Measurements from ENCODE around the gene CCSER1. TPM values are rescaled to one million over a fixed set of nuclear protein-coding genes. Genes with fewer than 3 reads are reported as not detected.

Gene CCSER1
- polyA plus RNA-seq, 1 donor from 2014 or later = 20.8 TPM

GRCh38 chr4:90922174-90922573, 795.0 kb downstream of the CCSER1 start:
- Histone ChIP-seq H3K36me3 (ENCODE audit: insufficient read depth, low read length) (no peaks in the 10 kb centered on the region), H3K79me2 (replicated peaks; ENCODE audit: insufficient read depth, low read length) (no peaks in the 10 kb centered on the region), H2AFZ (ENCODE audit: low read depth, low read length) (no peak overlapping the region), H3K9ac (ENCODE audit: low read length) (no peak overlapping the region), H4K20me1 (ENCODE audit: insufficient read depth) (no peaks in the 10 kb centered on the region), H3K9me3 (ENCODE audit: low read length) (no peaks in the 10 kb centered on the region), H3F3A (ENCODE audit: insufficient read depth, low read length, poor library complexity, severe bottlenecking) (no peaks in the 10 kb centered on the region), H3K27me3 (ENCODE audit: insufficient read depth, low read depth, low read length) (no peaks in the 10 kb centered on the region), H3K4me3 (ENCODE audit: low read length) (no peak overlapping the region), H3K4me2 (ENCODE audit: low read length) (no peak overlapping the region), H3K27ac (ENCODE audit: low read length) (no peak overlapping the region), H3K9me2 (ENCODE audit: insufficient read depth, low read length) (no peaks in the 10 kb centered on the region)
- no peak for TF ChIP-seq EZH2 (IDR thresholded peaks at IDR 0.05; ENCODE audit: borderline replicate concordance, insufficient read depth, low read length, poor library complexity, severe bottlenecking)
- no peak for TF ChIP-seq CTCF (IDR thresholded peaks at IDR 0.05; ENCODE audit: poor library complexity, severe bottlenecking)
- no peak for TF ChIP-seq MXI1 (conservative IDR thresholded peaks at IDR 0.05; ENCODE audit: poor library complexity, severe bottlenecking)
- no peak for TF ChIP-seq EP300 (conservative IDR thresholded peaks at IDR 0.05; ENCODE audit: poor library complexity, severe bottlenecking)
- TF ChIP-seq SMC3 (conservative IDR thresholded peaks at IDR 0.05; ENCODE audit: poor library complexity) = no peak
- TF ChIP-seq RAD21 (conservative IDR thresholded peaks at IDR 0.05) = no peak
- no peak for TF ChIP-seq POLR2AphosphoS5 (IDR thresholded peaks at IDR 0.05)
- TF ChIP-seq TAF1 (IDR thresholded peaks at IDR 0.05; ENCODE audit: low read depth) = no peak
- no peak for TF ChIP-seq REST (IDR thresholded peaks at IDR 0.05; ENCODE audit: borderline replicate concordance)

DNA sequence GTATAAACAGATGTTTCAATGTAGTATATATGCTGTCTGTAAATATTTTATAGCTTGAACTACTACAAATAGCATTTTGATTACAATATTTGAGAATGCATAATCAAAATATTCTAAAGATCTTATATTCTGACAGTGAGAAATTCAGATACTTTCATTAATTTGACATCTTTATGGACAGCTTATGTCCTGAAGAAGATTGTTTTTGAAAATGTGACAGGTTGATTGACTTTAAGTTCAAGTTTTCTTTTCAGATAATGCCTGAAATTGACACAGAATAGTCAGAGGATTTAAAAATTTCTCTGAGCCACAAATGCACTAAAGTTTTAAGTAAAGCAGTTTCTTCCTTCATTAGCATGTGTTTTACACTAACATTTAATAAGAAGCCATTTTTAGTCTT, 799.8 kb downstream of the CCSER1 start:
- TF ChIP-seq SMC3 (conservative IDR thresholded peaks at IDR 0.05; ENCODE audit: poor library complexity) = no peak
- no peak for TF ChIP-seq MXI1 (conservative IDR thresholded peaks at IDR 0.05; ENCODE audit: poor library complexity, severe bottlenecking)
- no peak for TF ChIP-seq REST (IDR thresholded peaks at IDR 0.05; ENCODE audit: borderline replicate concordance)
- TF ChIP-seq RAD21 (conservative IDR thresholded peaks at IDR 0.05) = no peak
- no peak for TF ChIP-seq TAF1 (IDR thresholded peaks at IDR 0.05; ENCODE audit: low read depth)
- peak; percentile 94 for TF ChIP-seq EP300 (conservative IDR thresholded peaks at IDR 0.05; ENCODE audit: poor library complexity, severe bottlenecking)
- no peak for TF ChIP-seq CTCF (IDR thresholded peaks at IDR 0.05; ENCODE audit: poor library complexity, severe bottlenecking)
- TF ChIP-seq POLR2AphosphoS5 (IDR thresholded peaks at IDR 0.05) = peak; percentile 59
- no peak for TF ChIP-seq EZH2 (IDR thresholded peaks at IDR 0.05; ENCODE audit: borderline replicate concordance, insufficient read depth, low read length, poor library complexity, severe bottlenecking)
- Histone ChIP-seq H3K36me3 (ENCODE audit: insufficient read depth, low read length) (no peaks in the 10 kb centered on the region), H2AFZ (ENCODE audit: low read depth, low read length) (no peak overlapping the region), H3K9ac (ENCODE audit: low read length) (no peak overlapping the region), H3K27ac (ENCODE audit: low read length) (no peak overlapping the region), H3K79me2 (replicated peaks; ENCODE audit: insufficient read depth, low read length) (no peaks in the 10 kb centered on the region), H4K20me1 (ENCODE audit: insufficient read depth) (no peaks in the 10 kb centered on the region), H3F3A (ENCODE audit: insufficient read depth, low read length, poor library complexity, severe bottlenecking) (no peaks in the 10 kb centered on the region), H3K9me2 (ENCODE audit: insufficient read depth, low read length) (no peaks in the 10 kb centered on the region), H3K9me3 (ENCODE audit: low read length) (no peaks in the 10 kb centered on the region), H3K4me2 (ENCODE audit: low read length) (no peak overlapping the region), H3K4me3 (ENCODE audit: low read length) (no peak overlapping the region), H3K27me3 (ENCODE audit: insufficient read depth, low read depth, low read length) (no peaks in the 10 kb centered on the region)

All from neural cell (in vitro differentiated cells).